ENCODE data around the gene ALDH1A3. TPM values are rescaled to one million over a fixed set of nuclear protein-coding genes. Genes with fewer than 3 reads are reported as not detected.

The ALDH1A3 gene
- total RNA-seq, 1 donor from 2014 or later, result 27.1 TPM

DNA sequence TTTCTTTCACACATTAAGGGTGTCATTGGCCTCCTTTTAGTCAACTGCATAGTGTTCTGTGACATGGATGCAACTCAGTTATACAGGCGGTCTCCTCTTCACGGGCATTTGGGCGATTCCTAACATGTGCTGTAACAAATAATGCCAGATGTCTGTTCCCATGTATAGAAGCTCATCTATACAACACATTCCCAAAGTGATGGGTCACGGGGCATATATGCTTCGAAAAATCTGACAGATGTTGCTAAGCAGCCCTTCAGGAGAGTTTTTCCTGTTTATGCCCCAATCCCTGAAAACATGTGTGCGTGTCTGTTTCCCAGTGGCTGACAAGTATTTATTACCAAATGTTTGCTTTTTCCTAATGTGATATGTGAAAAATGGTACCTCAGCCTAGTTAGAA lies 65.4 kb downstream of the ALDH1A3 start:
- no peak for DNase-seq (ENCODE audit: extremely low read depth, low read depth, low spot score)

DNA sequence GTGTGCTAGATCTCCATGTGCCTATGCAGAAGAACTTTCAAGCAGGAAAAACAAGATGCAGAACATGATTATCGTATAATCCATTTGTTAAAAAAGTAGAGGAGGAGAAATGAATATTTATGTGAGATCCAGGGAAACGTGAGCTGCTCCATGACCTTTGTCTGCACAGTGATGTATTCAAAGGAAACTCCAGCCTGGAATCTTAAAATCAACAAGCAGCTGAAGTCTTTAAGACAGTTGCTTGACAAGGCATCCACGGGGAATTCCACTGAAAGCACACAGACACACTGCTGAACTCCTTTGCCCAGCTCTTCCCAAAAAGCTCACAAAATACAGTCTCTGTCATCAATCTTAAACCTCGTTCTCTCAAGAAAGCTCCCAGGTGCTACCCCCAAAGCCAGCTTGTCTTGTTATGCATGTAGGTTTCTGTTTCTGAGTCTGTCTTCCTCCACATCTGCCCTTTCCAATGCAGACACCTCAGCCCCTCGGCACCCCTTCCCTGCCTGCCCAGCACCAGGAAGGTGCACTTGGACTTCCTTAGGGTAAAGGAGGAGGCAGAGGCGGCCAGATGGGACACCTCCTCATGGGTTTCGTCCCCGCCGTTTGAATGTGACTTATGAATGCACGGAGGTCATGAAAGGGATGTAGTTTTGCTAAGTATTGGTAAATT lies 68.3 kb downstream of the ALDH1A3 start:
- no peak for DNase-seq (ENCODE audit: extremely low read depth, low read depth, low spot score)

- no peak for DNase-seq (ENCODE audit: extremely low read depth, low read depth, low spot score)
These were observed 68.8 kb downstream of the ALDH1A3 start for GRCh38 chr15:100948430-100948762.

GRCh38 chr15:100949691-100950090 lies 70.1 kb downstream of the ALDH1A3 start:
- DNase-seq (ENCODE audit: extremely low read depth, low read depth, low spot score), result no peak

DNA sequence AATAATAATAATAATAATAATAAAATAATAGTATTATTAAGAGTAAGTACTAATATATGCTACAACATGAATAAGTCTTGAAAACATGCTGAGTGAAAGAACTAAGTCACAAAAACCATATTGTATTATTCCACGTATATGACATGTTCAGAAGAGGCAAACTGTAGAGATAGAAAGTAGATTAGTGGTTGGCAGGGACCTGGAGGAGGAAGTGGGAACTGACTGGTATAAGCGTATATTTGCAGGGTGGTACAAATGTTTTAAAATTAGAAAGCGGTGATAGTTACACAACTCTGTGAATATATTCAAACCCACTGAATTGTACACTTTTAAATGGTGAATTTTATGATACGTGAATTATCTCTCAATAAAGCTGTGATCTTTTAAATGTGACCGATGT lies 72.3 kb downstream of the ALDH1A3 start:
- no peak for DNase-seq (ENCODE audit: extremely low read depth, low read depth, low spot score)

DNA sequence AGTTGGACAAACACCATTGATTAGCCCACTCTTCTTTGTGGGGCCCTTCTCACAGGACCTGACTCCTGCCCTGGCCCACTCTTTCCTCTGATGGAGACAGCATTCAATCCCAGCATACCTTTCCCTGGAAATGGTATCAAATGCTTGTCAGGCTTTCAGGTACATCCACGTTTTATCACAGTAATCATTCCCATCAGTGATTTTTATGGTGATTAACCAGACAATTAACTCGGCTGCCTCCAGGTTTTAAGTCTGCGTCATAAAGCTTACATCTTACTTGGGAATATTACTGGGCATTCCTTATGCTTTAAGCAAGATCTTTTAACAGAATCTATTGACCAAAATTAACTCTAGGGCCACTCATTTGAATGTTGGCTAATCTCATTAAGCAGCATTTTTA lies 72.9 kb downstream of the ALDH1A3 start:
- no peak for DNase-seq (ENCODE audit: extremely low read depth, low read depth, low spot score)

DNA sequence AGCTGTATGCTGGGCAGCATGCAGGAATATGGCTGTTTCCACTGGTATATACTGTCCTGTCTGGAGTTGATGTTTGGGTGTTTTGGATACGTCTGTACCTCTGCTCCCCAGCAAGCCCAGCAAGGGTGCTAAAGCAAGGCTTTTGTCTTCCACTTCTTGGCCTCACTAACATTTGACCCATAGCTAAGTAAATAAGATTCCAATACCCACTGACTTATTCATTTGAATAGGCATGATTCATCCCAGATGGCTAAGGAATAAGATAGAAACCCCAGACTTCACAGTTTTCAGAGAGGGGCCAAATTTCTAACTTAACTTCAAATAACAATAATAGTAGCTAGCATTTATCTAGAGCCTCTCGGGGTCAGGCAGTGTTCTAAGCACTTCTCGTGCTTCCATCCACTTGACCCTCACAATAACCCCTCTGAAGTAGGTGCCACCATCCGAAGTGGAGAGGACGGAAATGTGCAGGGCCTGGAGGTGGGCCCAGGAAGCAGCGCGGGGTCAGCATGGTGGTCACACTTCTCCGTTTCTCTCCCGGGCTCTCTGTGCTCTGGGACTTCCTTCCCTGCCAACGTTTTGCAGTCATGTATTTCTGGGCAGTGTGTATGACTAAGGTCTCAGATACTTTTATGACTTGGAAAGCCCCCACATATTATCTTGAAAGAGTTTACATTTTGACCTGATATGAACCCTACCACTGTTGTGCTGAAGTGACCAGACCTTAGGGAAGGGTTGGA lies 78.9 kb downstream of the ALDH1A3 start:
- DNase-seq (ENCODE audit: extremely low read depth, low read depth, low spot score), result no peak

GRCh38 chr15:100959066-100960050 lies 79.7 kb downstream of the ALDH1A3 start:
- DNase-seq (ENCODE audit: extremely low read depth, low read depth, low spot score), result no peak

Other genes starting within 250 kb of the ALDH1A3 start
- gene LRRK1, start 39.5 kb downstream of the ALDH1A3 start, total RNA-seq, result 11.2 and 14.7 TPM in 2 replicates